ENCODE data around the gene IFNAR1.

Gene IFNAR1

DNA sequence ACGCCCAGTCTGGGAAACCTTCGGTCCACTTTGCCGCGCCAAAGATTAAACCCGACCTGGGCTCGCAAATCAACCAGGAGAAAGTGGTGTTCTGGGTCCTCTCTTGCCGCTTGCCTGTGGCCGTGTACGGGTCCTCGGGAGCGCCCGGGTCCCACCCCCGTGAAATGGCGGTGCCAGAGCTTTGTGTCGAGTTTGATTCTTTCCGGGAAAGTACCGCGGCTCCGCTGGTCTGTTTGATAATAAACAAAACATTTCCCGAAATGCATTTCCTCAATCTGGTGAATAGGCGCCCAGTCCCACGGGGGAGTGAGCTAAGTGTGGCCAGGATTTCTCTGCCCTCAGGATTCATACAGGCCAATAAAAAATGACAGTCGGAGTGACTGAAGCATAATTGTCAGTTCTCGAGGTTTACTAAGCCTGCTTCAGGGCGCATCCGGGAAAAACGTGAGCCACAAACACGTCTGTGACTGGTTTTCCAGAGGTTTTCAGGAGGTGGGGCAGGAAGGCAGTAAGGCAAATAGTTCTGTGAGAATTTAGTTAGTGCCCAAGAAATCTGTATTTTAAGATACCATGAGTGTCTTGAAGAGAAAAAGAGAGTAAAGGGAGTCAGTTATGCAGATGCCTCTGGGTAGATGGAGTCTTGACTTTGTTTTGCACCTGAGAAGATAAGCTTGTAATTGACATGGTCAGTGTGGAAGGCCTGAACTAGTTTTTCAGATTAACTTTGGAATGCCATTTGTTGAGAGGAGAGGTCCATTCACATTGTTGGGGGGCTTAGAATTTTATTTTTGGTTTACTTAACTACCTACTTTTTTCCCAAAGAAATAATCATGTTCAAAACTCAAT is 675 bp downstream of the IFNAR1 start:
- Histone ChIP-seq H3K9me3 (ENCODE audit: insufficient read depth, low read depth, low read length) (no peaks in the 10 kb centered on the region), H3K27me3 (ENCODE audit: insufficient read depth, low read length, poor library complexity, severe bottlenecking) (no peaks in the 10 kb centered on the region), H3K9me2 (replicated peaks; ENCODE audit: low read depth, low read length) (no peaks in the 10 kb centered on the region), H3F3A (ENCODE audit: low read depth) (no peaks in the 10 kb centered on the region), H3K4me1 (ENCODE audit: insufficient read depth, low read length, poor library complexity, severe bottlenecking) (peaks cover 50% of the 10 kb centered on the region), H4K20me1 (ENCODE audit: insufficient read depth, low read length, poor library complexity, severe bottlenecking) (peaks cover 32% of the 10 kb centered on the region), H3K4me2 (ENCODE audit: low read depth, low read length, poor library complexity, severe bottlenecking) (peak overlapping the region; percentile 95), H3K36me3 (ENCODE audit: insufficient read depth, low read length) (no peaks in the 10 kb centered on the region), H3K9ac (ENCODE audit: low read depth, low read length, poor library complexity, severe bottlenecking) (peak overlapping the region; percentile 95), H3K4me3 (ENCODE audit: low read length, poor library complexity, severe bottlenecking) (peak overlapping the region; percentile 95), H3K79me2 (ENCODE audit: insufficient read depth, low read length) (peaks cover 56% of the 10 kb centered on the region), H2AFZ (ENCODE audit: low read length) (peak overlapping the region; percentile 91)
- TF ChIP-seq CTCF (conservative IDR thresholded peaks at IDR 0.05; ENCODE audit: low read length) (no peak), EZH2phosphoT487 (IDR thresholded peaks at IDR 0.05; ENCODE audit: borderline replicate concordance) (no peak)

DNA sequence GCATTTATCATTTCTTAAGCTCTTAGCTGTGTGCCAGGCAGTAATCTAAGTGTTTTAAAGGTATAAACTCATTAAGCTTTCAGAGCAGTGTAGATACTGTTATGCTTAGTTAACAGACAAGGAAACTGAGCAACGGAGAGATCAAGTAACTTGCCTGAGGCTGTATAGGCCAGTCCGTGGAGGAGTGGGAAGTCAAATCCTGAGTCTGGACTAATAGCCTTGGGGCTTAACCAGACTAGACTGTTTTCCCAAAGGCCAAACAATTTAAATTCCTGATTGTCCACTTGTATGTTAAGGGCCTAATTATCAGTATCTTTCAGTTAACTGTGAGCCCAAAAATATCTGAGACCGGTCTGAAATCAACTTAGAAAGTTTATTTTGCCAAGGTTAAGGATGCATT is 2.6 kb downstream of the IFNAR1 start:
- TF ChIP-seq EZH2phosphoT487 (IDR thresholded peaks at IDR 0.05; ENCODE audit: borderline replicate concordance) (no peak), CTCF (conservative IDR thresholded peaks at IDR 0.05; ENCODE audit: low read length) (no peak)
- H3F3A ChIP-seq (ENCODE audit: low read depth), result peaks cover 6% of the 10 kb centered on the region; the same call in 1 of the 2 replicates

DNA sequence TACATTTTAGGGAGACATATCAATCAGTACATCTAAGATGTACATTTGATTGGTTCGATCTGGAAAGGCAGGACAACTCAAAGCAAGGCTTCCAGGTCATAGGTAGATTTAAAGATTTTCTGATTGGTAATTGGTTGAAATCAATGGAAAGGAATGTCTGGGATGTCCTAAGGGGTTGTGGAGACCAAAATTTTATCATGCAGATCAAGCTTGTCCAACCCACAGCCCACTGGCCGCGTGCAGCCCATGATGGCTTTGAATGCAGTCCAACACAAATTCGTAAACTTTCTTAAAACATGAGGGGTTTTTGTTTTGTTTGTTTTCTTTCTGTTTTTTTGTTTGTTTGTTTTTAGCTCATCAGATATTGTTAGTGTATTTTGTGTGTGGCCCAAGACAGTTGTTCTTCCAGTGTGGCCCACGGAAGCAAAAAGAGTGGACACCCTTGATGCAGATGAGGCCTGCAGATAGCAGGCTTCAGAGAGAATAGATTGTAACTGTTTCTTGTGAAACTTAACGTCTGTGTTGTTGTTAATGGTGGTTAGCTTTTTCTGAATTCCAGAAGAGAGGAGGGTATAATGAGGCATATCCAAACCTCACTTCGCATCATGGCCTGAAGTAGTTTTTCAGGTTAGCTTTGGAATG is 3.1 kb downstream of the IFNAR1 start:
- Histone ChIP-seq H2AFZ (ENCODE audit: low read length) (no peak overlapping the region), H3K9ac (ENCODE audit: low read depth, low read length, poor library complexity, severe bottlenecking) (peak overlapping the region; percentile 95), H3K9me2 (replicated peaks; ENCODE audit: low read depth, low read length) (no peaks in the 10 kb centered on the region), H4K20me1 (ENCODE audit: insufficient read depth, low read length, poor library complexity, severe bottlenecking) (peaks cover 32% of the 10 kb centered on the region), H3K4me1 (ENCODE audit: insufficient read depth, low read length, poor library complexity, severe bottlenecking) (peaks cover 73% of the 10 kb centered on the region), H3K36me3 (ENCODE audit: insufficient read depth, low read length) (no peaks in the 10 kb centered on the region), H3K27me3 (ENCODE audit: insufficient read depth, low read length, poor library complexity, severe bottlenecking) (no peaks in the 10 kb centered on the region), H3K79me2 (ENCODE audit: insufficient read depth, low read length) (peaks cover 76% of the 10 kb centered on the region), H3K9me3 (ENCODE audit: insufficient read depth, low read depth, low read length) (peaks cover 3% of the 10 kb centered on the region; the same call in 1 of the 2 replicates), H3F3A (ENCODE audit: low read depth) (peaks cover 6% of the 10 kb centered on the region; the same call in 1 of the 2 replicates), H3K4me2 (ENCODE audit: low read depth, low read length, poor library complexity, severe bottlenecking) (peak overlapping the region; percentile 95), H3K4me3 (ENCODE audit: low read length, poor library complexity, severe bottlenecking) (peak overlapping the region; percentile 95)
- TF ChIP-seq CTCF (conservative IDR thresholded peaks at IDR 0.05; ENCODE audit: low read length), result no peak
- TF ChIP-seq EZH2phosphoT487 (IDR thresholded peaks at IDR 0.05; ENCODE audit: borderline replicate concordance), result no peak

More for the DNA sequence above, 2.6 kb downstream of the IFNAR1 start:
- Histone ChIP-seq H4K20me1 (ENCODE audit: insufficient read depth, low read length, poor library complexity, severe bottlenecking) (peaks cover 32% of the 10 kb centered on the region), H3K9me2 (replicated peaks; ENCODE audit: low read depth, low read length) (no peaks in the 10 kb centered on the region), H3K9me3 (ENCODE audit: insufficient read depth, low read depth, low read length) (no peaks in the 10 kb centered on the region), H3K4me1 (ENCODE audit: insufficient read depth, low read length, poor library complexity, severe bottlenecking) (peaks cover 68% of the 10 kb centered on the region), H3K9ac (ENCODE audit: low read depth, low read length, poor library complexity, severe bottlenecking) (peak overlapping the region; percentile 95), H3K36me3 (ENCODE audit: insufficient read depth, low read length) (no peaks in the 10 kb centered on the region), H3K27me3 (ENCODE audit: insufficient read depth, low read length, poor library complexity, severe bottlenecking) (no peaks in the 10 kb centered on the region), H3K79me2 (ENCODE audit: insufficient read depth, low read length) (peaks cover 71% of the 10 kb centered on the region), H3K4me3 (ENCODE audit: low read length, poor library complexity, severe bottlenecking) (peak overlapping the region; percentile 95), H3K4me2 (ENCODE audit: low read depth, low read length, poor library complexity, severe bottlenecking) (peak overlapping the region; percentile 95), H2AFZ (ENCODE audit: low read length) (no peak overlapping the region)

Data from Loucy (cell line).